Activated T-helper 9 cell treated with anti-CD3 and anti-CD28 coated beads, Interleukin-2, amount 50 U/mL, for 16 hours (primary cell): ENCODE results near the gene CYTH3.

ENCODE experiments used
- DNase-seq: peaks from one replicate; pipeline ENCODE4 v3.0.0-alpha.2; 2020; ENCODE audit warnings: low read depth

Gene CYTH3

GRCh38 chr7:6165521-6166320 lies 106.7 kb downstream of the CYTH3 start:
- no peak for DNase-seq

- DNase-seq: no peak
Observed at GRCh38 chr7:6165075-6165474, 107.3 kb downstream of the CYTH3 start.

- no peak for DNase-seq
Observed at GRCh38 chr7:6164491-6164890, 107.9 kb downstream of the CYTH3 start.

GRCh38 chr7:6164010-6164409 lies 108.4 kb downstream of the CYTH3 start:
- no peak for DNase-seq

- no peak for DNase-seq
Observed at GRCh38 chr7:6163402-6163801, 109.0 kb downstream of the CYTH3 start.

- no peak for DNase-seq
Observed at GRCh38 chr7:6162650-6163366, 109.6 kb downstream of the CYTH3 start.

GRCh38 chr7:6162331-6162620 lies 110.1 kb downstream of the CYTH3 start:
- no peak for DNase-seq

- no peak for DNase-seq
Observed at GRCh38 chr7:6161463-6162330, 110.7 kb downstream of the CYTH3 start.

- DNase-seq: no peak
Observed at GRCh38 chr7:6160191-6160623, 112.2 kb downstream of the CYTH3 start.

- no peak for DNase-seq
Observed at GRCh38 chr7:6159524-6160031, 112.8 kb downstream of the CYTH3 start.

- DNase-seq: no peak
Observed at GRCh38 chr7:6159097-6159483, 113.3 kb downstream of the CYTH3 start.

GRCh38 chr7:6158424-6159096 lies 113.9 kb downstream of the CYTH3 start:
- DNase-seq: no peak

GRCh38 chr7:6157685-6158423 lies 114.6 kb downstream of the CYTH3 start:
- DNase-seq: no peak

- DNase-seq: no peak
Observed at GRCh38 chr7:6156734-6157133, 115.7 kb downstream of the CYTH3 start.

- no peak for DNase-seq
Observed at GRCh38 chr7:6155596-6155995, 116.8 kb downstream of the CYTH3 start.

GRCh38 chr7:6154542-6155404 lies 117.7 kb downstream of the CYTH3 start:
- DNase-seq: no peak

GRCh38 chr7:6153646-6154541 lies 118.5 kb downstream of the CYTH3 start:
- no peak for DNase-seq

- no peak for DNase-seq
Observed at GRCh38 chr7:6151994-6152735, 120.3 kb downstream of the CYTH3 start.
